NCI-H1436 (cell line): ENCODE results near the gene TAS1R1.
A peak's percentile ranks its signal among the peaks of the same experiment; 100 is the strongest.

Experiments used
- DNase-seq: peaks from one replicate; lab custom pipeline; 2025; lab: John Stamatoyannopoulos, UW

The TAS1R1 gene

DNA sequence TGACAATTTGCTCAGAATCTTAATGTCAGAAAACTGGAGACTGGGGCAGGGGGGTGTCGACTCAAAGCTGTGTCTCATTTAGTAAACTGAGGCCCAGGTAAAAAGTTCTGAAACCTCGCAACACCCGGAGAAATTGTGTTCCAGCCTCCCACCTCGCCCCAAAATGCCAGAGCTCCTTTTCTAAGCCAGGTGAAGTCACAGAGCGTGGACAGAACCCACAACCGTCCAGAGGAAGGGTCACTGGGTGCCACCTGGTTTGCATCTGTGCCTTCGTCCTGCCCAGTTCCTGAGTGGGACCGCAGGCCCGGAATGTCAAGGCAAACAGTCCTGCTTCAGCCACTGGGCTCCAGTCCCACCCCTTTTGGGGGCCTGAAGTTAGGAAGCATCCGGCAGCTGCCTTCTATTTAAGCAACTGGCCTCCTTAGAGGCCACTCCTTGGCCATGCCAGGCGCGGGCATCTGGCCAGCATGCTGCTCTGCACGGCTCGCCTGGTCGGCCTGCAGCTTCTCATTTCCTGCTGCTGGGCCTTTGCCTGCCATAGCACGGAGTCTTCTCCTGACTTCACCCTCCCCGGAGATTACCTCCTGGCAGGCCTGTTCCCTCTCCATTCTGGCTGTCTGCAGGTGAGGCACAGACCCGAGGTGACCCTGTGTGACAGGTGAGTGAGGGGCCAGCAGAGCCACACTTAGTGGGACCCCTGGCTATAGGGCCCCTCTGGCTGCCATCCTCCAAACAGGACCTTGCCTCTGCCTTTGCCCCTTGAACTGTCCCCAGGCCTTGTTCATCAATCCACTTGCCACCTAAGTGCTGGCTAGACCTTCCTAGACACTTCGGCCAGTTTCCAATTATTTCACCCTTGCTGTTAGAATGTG, at the start of gene TAS1R1:
Gene TAS1R1 (plus strand): TSS at position 401 of the 872 bp plus-strand sequence. CDS start 67 bp downstream, at position 468.
- DNase-seq, result no peak

- no peak for DNase-seq
Measured at GRCh38 chr1:6505367-6506209, 49.5 kb upstream of the TAS1R1 start.

GRCh38 chr1:6506210-6507036, 48.7 kb upstream of the TAS1R1 start:
- no peak for DNase-seq

DNA sequence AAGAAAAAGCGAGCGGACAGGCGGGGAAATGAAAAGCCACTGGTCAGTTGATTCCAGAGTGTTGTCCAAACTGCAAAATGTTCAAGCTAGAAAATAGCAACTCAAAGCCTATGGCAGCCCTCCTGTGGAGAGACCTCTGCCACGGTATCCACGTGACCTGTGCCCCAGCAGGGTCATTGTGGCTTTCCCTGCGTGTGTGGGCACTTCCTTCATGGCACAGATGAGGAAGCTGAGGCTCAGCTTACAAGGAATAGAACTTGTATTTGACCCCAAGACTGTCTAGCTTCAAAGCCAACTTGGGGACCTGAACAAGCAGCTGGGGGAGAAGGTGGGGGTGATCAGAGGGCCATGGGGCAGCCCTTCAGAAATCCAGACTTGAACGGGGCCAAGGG, 48.1 kb upstream of the TAS1R1 start:
- no peak for DNase-seq

DNA sequence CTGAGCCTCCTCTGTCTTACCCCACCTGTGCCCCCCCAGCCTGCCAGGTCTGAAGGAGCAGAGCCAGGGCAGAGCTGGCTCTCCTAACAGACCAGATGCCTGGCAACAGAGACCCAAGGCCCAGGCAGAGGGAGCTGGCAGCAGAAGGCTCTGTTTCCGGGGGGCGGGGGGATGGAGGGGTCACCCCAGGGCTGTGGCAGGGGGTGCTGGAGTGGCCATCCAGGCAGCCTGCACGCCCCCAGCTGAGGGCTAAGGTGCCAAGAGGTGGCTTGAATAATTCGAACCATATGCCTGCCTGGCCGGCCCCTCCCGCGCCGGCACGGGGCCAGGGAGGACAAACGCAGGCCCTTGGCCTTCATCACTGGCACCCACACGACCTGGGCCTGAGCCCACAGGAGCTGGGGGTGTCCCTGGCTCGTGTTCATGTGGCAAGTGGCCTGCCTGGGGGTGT, 47.6 kb upstream of the TAS1R1 start:
- DNase-seq, result no peak

GRCh38 chr1:6508154-6508815, 46.8 kb upstream of the TAS1R1 start:
- DNase-seq, result no peak

- DNase-seq, result no peak
Measured at GRCh38 chr1:6508816-6509189, 46.3 kb upstream of the TAS1R1 start.

DNA sequence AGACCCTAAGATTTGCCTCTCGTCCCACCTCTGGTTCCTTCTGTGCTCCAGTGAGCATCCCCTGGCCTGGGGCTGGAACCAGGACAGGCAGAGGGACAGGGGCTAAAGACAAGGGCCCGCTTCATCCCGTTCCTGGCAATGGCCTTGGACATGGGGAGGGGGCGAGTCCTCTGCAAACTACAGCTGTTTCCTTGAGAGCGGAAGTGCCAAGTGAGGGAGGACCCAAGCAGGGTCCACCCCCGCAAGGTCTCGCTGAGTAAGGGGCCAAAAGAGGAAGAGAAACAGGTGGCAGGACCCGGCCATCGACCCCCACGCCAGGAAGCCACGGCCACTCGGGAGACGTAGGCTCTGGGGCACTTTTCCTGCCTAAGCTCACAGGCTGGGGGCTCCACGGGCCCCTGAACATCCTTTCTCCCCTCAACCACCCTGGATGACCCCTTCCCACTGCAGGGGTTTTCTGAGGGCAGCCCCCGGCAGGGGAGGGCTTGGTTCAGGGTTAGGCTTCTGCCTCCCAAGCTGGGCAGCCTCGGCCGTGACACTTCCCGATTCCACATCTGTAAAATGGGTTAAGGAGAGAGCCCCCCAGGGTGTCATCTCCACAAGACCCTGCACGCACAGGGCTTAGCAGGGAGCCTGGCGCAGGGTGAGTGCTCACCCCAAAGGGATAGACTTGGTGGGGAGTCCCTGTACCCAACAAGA, 45.7 kb upstream of the TAS1R1 start:
- DNase-seq, result no peak

DNA sequence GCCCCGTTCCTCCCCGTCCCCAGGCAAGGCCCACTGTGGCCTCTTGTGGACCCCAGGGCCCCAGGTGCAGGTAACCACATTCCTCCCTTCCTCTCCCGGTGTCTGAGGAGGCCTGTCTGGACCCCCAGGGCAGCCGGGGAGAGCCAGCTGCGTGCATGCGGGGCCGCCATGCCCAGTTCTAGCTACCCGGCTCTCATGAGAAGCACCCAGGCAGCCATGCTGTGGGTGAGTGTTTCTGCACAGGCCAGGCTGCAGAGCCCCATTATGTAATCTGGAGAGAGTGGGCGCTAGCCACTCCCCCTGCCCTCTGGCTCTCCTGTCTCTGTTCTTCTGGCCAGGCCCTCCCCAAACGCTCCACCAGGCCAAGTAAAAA, 45.2 kb upstream of the TAS1R1 start:
- DNase-seq, result no peak

DNA sequence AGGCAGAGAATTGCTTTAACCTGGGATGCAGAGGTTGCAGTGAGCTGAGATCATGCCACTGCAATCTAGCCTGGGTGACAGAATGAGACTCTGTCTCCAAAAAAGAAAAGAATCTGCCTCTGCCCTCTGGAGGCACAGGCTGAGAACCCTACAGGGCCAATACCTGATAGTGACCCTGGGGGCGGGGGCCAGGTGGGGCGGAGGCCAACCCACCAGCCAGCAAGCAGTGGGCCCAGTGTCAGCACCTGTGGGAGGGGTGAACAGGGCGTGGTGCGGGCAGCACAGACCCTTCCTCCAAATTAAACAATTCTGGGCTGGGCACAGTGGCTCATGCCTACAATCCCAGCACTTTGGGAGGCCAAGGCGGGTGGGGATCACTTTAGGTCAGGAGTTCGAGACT, 44.6 kb upstream of the TAS1R1 start:
- DNase-seq, result no peak

DNA sequence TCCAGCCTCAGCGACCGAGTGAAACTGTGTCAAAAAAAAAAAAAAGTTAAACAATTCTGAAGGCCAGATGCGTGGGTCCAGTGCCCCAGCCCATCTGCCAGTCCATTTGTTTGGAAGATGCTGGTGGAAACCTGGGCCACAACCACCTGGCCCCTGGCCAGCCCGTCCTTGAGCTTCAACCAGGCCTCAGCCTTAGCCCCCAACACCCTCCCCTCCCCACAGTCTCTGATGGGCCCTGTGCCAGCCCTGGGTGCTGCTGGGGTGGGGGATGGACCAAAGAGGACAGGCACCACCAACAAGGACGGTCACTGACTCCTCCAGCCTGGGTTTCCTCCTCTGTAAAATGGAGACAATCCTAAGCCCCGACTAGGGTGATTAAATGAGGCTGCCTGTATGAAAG, 44.1 kb upstream of the TAS1R1 start:
- no peak for DNase-seq

GRCh38 chr1:6511561-6512244, 43.4 kb upstream of the TAS1R1 start:
- no peak for DNase-seq

GRCh38 chr1:6512245-6512907, 42.7 kb upstream of the TAS1R1 start:
- DNase-seq, result no peak

DNA sequence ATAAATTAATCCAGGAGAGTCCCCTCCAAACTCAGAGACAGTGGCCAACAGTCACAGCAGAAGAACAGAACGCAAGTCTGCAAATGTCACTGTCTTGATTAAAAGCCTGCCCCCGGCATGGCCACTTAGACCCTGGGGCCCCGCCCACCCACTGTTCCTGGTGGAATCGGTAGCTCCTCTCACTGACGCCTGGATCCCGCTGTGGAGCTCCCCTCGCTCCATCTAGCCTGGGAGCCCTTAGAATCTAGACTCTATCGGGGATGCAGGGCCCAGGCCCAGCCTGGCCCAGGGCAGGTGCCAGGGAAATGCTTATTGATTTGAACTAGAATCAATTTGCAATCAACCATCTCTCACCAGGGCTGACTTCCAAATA, 42.2 kb upstream of the TAS1R1 start:
- no peak for DNase-seq

DNA sequence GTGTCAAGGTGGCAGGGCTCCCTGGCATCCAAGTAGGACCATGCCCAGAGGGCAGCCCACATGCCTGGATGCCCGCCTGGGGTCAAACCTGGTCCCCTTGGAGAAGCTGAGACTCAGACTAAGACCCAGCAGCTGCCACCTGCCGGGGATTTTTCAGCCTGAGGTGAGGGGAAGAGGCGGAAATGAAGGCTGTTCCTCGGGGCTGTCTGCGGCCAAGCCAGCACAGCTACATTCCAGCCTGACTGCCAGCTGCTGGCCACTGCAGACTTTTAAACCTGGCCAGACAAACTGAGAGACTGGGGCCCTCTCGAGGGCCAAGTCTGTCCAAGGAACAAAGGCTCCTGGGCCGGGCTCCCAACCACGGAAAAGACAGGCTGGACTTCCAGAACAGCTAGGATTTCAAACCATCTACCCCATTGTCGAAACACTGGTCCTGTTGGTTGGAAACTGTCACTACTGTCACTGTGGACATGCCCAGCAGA, 41.7 kb upstream of the TAS1R1 start:
- no peak for DNase-seq

DNA sequence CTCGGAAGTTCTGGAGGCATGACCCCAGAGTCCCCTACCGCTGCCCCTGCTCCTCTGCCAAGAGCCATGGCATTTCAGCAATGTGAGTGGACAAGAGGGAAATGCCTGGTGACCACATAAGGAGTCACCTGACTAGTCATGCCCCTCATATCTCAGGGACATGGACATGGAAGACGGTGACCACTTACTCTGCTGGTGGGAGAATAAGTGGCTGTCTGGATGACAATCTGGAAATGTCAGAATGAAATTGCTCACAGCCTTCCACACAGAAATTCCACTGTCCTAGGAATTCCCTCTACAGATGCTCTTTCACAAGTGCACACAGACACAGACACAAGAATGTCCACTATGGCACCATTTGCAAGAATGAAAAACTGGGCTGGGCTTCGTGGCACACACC, 39.3 kb upstream of the TAS1R1 start:
- no peak for DNase-seq

DNA sequence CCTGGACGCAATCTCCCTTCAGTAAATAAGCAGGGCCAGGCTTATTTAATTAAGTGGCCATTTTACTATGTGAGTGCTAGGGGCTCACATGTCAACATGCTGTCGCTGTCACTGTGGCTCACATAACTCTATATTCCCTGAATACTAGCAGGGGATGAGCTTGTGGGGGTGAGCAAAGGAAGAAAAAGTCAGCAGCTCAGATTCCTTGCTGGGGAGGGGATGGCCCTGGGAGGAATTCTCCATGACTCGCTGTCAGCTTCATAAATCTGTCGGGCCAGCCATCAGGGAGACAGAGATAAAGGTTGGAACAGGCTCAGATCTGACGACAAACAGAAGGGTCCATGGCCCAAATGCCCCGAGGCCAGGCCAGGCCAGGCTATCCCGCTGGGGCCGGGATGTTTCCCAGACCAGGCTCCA, 37.7 kb upstream of the TAS1R1 start:
- DNase-seq, result no peak

DNA sequence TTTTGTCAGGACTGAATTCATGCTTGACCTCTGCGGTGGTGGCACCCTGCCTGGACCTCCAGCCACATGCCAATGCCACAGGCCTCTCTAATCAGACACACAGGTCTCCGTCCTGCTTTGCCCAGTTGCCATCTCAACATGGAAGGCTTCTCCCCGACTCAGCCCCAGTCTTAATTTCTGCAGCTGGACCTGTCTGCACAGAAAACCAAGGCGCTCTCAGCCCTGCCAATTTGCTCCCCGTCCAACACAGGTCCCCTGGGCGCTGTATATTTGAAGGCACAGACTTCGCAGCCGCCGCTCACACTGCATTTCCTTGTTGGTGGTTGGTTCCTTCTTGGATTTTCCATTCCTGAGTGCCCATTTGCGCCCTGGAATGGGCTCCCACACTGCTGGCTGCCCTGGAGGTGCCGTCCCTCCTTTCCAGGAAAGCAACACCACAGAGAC, 35.6 kb upstream of the TAS1R1 start:
- DNase-seq, result peak; percentile 21

GRCh38 chr1:6519935-6520671, 35.0 kb upstream of the TAS1R1 start:
- DNase-seq, result no peak
